ENCODE data around the gene MEIOSIN. TPM values are rescaled to one million over a fixed set of nuclear protein-coding genes. Genes with fewer than 3 reads are reported as not detected.
"Not testable (repeated sequence)": the region's sequence is repeated elsewhere in the genome, so short reads cannot be mapped to it uniquely, and the experiment has no call there.

MEIOSIN gene
- total RNA-seq, 1 experiment from 2014 or later: not detected

DNA sequence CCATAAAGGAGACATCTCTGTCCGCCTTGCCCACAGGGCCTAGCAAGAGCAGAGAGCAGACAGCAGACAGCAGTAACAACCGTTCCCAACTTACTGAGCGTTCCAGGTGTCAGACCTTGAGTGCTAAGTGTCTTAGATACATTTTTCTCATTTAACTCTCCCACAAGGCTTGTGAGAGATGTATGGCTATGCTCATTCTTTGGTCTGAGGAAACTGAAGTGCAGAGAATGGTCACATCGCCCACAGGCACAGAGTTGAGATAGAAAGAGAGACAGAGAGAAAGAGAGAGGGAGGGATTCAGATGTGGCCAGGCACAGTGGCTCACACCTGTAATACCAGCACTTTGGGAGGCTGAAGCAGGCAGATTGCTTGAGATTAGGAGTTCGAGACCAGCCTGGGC lies 14.3 kb downstream of the MEIOSIN start:
- no peaks in the 10 kb centered on the region for H3K4me1 Mint-ChIP-seq (ENCODE audit: low read depth, unreplicated experiment)
- no peaks in the 10 kb centered on the region for H3K36me3 Mint-ChIP-seq (ENCODE audit: insufficient read depth, unreplicated experiment)
- CTCF ChIA-PET: no interaction called here
- H3K4me3 Mint-ChIP-seq (ENCODE audit: low read depth, unreplicated experiment): no peak overlapping the region
- DNase-seq: no peak
- TF ChIP-seq, protein P1, sequence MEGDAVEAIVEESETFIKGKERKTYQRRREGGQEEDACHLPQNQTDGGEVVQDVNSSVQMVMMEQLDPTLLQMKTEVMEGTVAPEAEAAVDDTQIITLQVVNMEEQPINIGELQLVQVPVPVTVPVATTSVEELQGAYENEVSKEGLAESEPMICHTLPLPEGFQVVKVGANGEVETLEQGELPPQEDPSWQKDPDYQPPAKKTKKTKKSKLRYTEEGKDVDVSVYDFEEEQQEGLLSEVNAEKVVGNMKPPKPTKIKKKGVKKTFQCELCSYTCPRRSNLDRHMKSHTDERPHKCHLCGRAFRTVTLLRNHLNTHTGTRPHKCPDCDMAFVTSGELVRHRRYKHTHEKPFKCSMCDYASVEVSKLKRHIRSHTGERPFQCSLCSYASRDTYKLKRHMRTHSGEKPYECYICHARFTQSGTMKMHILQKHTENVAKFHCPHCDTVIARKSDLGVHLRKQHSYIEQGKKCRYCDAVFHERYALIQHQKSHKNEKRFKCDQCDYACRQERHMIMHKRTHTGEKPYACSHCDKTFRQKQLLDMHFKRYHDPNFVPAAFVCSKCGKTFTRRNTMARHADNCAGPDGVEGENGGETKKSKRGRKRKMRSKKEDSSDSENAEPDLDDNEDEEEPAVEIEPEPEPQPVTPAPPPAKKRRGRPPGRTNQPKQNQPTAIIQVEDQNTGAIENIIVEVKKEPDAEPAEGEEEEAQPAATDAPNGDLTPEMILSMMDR (IDR thresholded peaks at IDR 0.05; ENCODE audit: unreplicated experiment): no peak
- no TSS peak for BruUV-seq (replicated peaks)
- peaks cover 52% of the 10 kb centered on the region for H3K27me3 Mint-ChIP-seq (ENCODE audit: unreplicated experiment)
- H3K9me3 Mint-ChIP-seq (ENCODE audit: low read depth, unreplicated experiment): no peaks in the 10 kb centered on the region
- no peak overlapping the region for H3K27ac Mint-ChIP-seq (ENCODE audit: unreplicated experiment)
- intact Hi-C loops (cut with micrococcal nuclease; ENCODE audit: unreplicated experiment): no loop called here

DNA sequence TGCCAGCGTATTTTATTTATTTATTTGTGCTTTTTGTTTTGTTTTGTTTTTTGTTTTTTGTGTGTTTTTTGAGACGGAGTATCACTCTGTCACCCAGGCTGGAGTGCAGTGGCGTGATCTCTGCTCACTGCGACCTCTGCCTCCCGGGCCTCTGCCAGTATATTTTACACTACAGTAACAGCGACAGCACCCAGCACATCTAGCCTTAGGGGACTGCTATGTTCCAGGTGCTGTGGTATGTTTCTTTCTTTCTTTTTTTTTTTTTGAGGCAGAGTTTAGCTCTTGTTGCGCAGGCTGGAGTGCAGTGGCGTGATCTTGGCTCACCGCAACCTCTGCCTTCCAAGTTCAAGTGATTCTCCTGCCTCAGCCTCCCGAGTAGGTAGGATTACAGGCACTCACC lies 18.2 kb downstream of the MEIOSIN start:
- BruUV-seq (replicated peaks): not testable (repeated sequence)

DNA sequence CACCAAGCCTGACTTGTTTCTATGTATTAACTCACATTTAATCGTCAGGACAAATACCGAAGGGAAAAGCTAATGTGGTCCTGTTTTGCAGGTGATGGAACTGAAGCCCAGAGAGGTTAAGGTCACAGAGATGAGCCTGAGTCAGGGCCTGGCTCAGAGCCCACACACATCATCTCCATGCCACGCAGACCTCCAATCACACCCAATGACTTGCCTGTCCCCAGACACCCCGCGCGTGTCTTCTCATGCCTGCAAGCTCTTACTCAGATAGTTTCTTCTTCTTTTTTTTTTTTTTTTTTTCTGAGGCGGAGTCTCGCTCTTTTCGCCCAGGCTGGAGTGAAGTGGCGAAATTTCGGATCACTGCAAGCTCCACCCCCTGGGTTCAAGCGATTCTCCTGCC lies 19.4 kb downstream of the MEIOSIN start:
- BruUV-seq (replicated peaks): no TSS peak
- no peak overlapping the region for H3K4me3 Mint-ChIP-seq (ENCODE audit: low read depth, unreplicated experiment)
- H3K27me3 Mint-ChIP-seq (ENCODE audit: unreplicated experiment): peaks cover 35% of the 10 kb centered on the region
- no peaks in the 10 kb centered on the region for H3K4me1 Mint-ChIP-seq (ENCODE audit: low read depth, unreplicated experiment)
- DNase-seq: no peak
- H3K27ac Mint-ChIP-seq (ENCODE audit: unreplicated experiment): no peak overlapping the region
- no peaks in the 10 kb centered on the region for H3K36me3 Mint-ChIP-seq (ENCODE audit: insufficient read depth, unreplicated experiment)
- no peaks in the 10 kb centered on the region for H3K9me3 Mint-ChIP-seq (ENCODE audit: low read depth, unreplicated experiment)
- intact Hi-C loops (cut with micrococcal nuclease; ENCODE audit: unreplicated experiment): no loop called here
- CTCF ChIA-PET: interaction anchor here (0.5 to 0.7 kb wide), 2 partner anchors 64 to 755 kb away, joined by 3 to 6 read pairs; no protein-coding TSS in a partner anchor
- TF ChIP-seq, protein P1 (IDR thresholded peaks at IDR 0.05; ENCODE audit: unreplicated experiment): no peak

More for the DNA sequence above, 18.2 kb downstream of the MEIOSIN start:
- H3K4me1 Mint-ChIP-seq (ENCODE audit: low read depth, unreplicated experiment); H3K4me3 Mint-ChIP-seq (ENCODE audit: low read depth, unreplicated experiment); CTCF ChIA-PET; H3K9me3 Mint-ChIP-seq (ENCODE audit: low read depth, unreplicated experiment); DNase-seq; H3K36me3 Mint-ChIP-seq (ENCODE audit: insufficient read depth, unreplicated experiment); H3K27ac Mint-ChIP-seq (ENCODE audit: unreplicated experiment); intact Hi-C loops (cut with micrococcal nuclease; ENCODE audit: unreplicated experiment): not testable (repeated sequence)
- peaks cover 35% of the 10 kb centered on the region for H3K27me3 Mint-ChIP-seq (ENCODE audit: unreplicated experiment)

DNA sequence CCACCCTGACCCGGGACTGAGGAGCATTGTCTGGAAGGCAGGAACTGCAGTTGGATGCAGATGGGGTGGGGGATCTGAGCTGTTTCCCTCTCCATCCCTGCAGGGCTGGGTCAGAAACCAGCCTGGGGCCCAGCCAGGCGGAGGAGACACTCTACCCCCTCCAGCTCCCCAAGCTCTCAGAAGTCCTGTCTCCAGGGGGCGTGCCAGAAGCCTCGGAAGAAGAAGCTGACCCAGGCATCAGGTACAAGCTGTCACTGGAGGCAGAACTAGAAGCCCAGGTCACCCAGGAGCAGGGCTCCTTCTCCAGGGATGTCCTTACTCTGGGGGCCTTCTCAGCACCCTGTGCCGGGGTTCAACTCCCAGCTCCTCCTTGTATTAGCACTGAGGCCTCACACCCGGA lies 20.3 kb downstream of the MEIOSIN start:
- CTCF ChIA-PET: interaction anchor here (0.6 to 1.1 kb wide), 5 partner anchors 8 to 29 kb away, joined by 3 to 11 read pairs (median 3); partner anchors contain the start of genes DMPK and SIX5
- BruUV-seq (replicated peaks): no TSS peak
- H3K27me3 Mint-ChIP-seq (ENCODE audit: unreplicated experiment): peaks cover 38% of the 10 kb centered on the region
- no peaks in the 10 kb centered on the region for H3K9me3 Mint-ChIP-seq (ENCODE audit: low read depth, unreplicated experiment)
- DNase-seq: no peak
- H3K4me1 Mint-ChIP-seq (ENCODE audit: low read depth, unreplicated experiment): no peaks in the 10 kb centered on the region
- H3K27ac Mint-ChIP-seq (ENCODE audit: unreplicated experiment): no peak overlapping the region
- no peak overlapping the region for H3K4me3 Mint-ChIP-seq (ENCODE audit: low read depth, unreplicated experiment)
- TF ChIP-seq, protein P1 (IDR thresholded peaks at IDR 0.05; ENCODE audit: unreplicated experiment): no peak
- no peaks in the 10 kb centered on the region for H3K36me3 Mint-ChIP-seq (ENCODE audit: insufficient read depth, unreplicated experiment)
- intact Hi-C loops (cut with micrococcal nuclease; ENCODE audit: unreplicated experiment): no loop called here

DNA sequence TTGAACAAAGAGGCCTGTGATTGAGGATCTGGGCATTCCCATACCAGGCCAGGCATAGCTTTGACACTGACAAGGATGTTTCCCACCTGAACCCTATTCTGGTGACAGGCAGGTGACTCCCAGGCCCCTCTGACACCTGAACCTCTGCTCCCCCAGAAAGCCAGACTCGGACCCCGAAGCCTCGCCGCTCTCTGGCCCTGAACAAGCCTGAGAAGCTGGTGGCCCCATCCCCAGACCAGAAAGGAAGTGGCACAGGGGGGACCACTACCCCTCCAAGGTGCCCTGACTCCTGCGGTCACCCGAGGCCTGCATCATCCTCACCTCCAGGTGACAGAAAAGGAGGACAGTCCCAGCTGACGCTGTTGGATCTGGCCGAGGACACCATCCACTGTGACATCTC lies 21.1 kb downstream of the MEIOSIN start:
- H3K27me3 Mint-ChIP-seq (ENCODE audit: unreplicated experiment): peaks cover 45% of the 10 kb centered on the region
- H3K9me3 Mint-ChIP-seq (ENCODE audit: low read depth, unreplicated experiment): no peaks in the 10 kb centered on the region
- CTCF ChIA-PET: interaction anchor here (0.8 kb wide), 1 partner anchor 15 kb away, joined by 7 read pairs; the partner anchor contains the start of gene SIX5
- intact Hi-C loops (cut with micrococcal nuclease; ENCODE audit: unreplicated experiment): no loop called here
- no peak overlapping the region for H3K27ac Mint-ChIP-seq (ENCODE audit: unreplicated experiment)
- no peak overlapping the region for H3K4me3 Mint-ChIP-seq (ENCODE audit: low read depth, unreplicated experiment)
- BruUV-seq (replicated peaks): no TSS peak
- TF ChIP-seq, protein P1 (IDR thresholded peaks at IDR 0.05; ENCODE audit: unreplicated experiment): no peak
- DNase-seq: no peak
- no peaks in the 10 kb centered on the region for H3K4me1 Mint-ChIP-seq (ENCODE audit: low read depth, unreplicated experiment)
- H3K36me3 Mint-ChIP-seq (ENCODE audit: insufficient read depth, unreplicated experiment): no peaks in the 10 kb centered on the region
